Upper lobe of left lung (tissue), 6 donors: ENCODE measurements around the gene PTCH1. TPM values are rescaled to one million over a fixed set of nuclear protein-coding genes. Genes with fewer than 3 reads are reported as not detected.

ENCODE experiments used
- ATAC-seq, 2 donors: fragments of 200-7000 bp; cut with Tn5 transposase; one replicate each; pipeline ENCODE4 v1.9.1; 2022; ENCODE audit warnings: mild to moderate bottlenecking in 2 of 2, moderate library complexity in 2 of 2; ENCODE audit not compliant: low FRiP score in 2 of 2
- DNase-seq, 2 donors: peaks; one replicate each; pipeline ENCODE4 v3.0.0-alpha.2; 2019 to 2020
- H3K27ac ChIP-seq, 4 donors: fragments of 200-600 bp; sonication (generic); one replicate each; pipeline ENCODE4 v1.5.1; 2016 to 2019
- H3K27me3 ChIP-seq, 4 donors: fragments of 200-600 bp; sonication (generic); one replicate each; pipeline ENCODE4 v1.5.1; 2017 to 2019
- H3K36me3 ChIP-seq, 4 donors: fragments of 200-600 bp; sonication (generic); one replicate each; pipeline ENCODE4 v1.5.1; 2016 to 2019
- H3K4me1 ChIP-seq, 4 donors: fragments of 200-600 bp; sonication (generic); one replicate each; pipeline ENCODE4 v1.5.1; 2018 to 2019
- H3K4me3 ChIP-seq, 4 donors: fragments of 200-600 bp; sonication (generic); one replicate each; pipeline ENCODE4 v1.5.1; 2017 to 2019; ENCODE audit warnings: mild to moderate bottlenecking in 2 of 4, moderate library complexity in 1 of 4
- H3K9me3 ChIP-seq, 4 donors: fragments of 200-600 bp; sonication (generic); one replicate each; pipeline ENCODE4 v1.5.1; 2018 to 2019
- CTCF ChIP-seq, 6 experiments: fragments of 450-650 bp in 4 of 6; fragments of 200-600 bp in 2 of 6; sonication (generic) in 2 of 6; IDR thresholded peaks; one replicate each; pipeline ENCODE4 v1.5.1; 2016 to 2019; ENCODE audit warnings: antibody characterized with exemption in 6 of 6
- EP300 ChIP-seq, 4 donors: sonication (generic); formaldehyde crosslinking; IDR thresholded peaks; one replicate each; pipeline ENCODE4 v1.5.1; 2017; ENCODE audit warnings: antibody characterized with exemption in 4 of 4, control low read depth in 2 of 4
- POLR2A ChIP-seq, 4 donors: fragments of 450-650 bp; IDR thresholded peaks; one replicate each; pipeline ENCODE4 v1.5.1; 2016 to 2017; ENCODE audit warnings: antibody characterized with exemption in 4 of 4, mild to moderate bottlenecking in 2 of 4
- POLR2AphosphoS5 ChIP-seq, 2 donors: sonication (generic); formaldehyde crosslinking; IDR thresholded peaks; one replicate each; pipeline ENCODE4 v1.5.1; 2017; ENCODE audit warnings: antibody characterized with exemption in 2 of 2
- WGBS, 2 donors: methylation state at CpG; one replicate each; pipeline ENCODE4 v1.1.5; 2017 to 2018; 5-methylcytosine and 5-hydroxymethylcytosine counted together
- total RNA-seq, 6 donors: library from RNA; depleted of rRNA in 4 of 6; stranded (reverse); fragments of >200 nt in 4 of 6; gene quantifications; one replicate each; pipeline versions ENCODE4 v1.1.0 to v1.2.1, GENCODE V29; 2016 to 2021
- donor health status: DM: no; HTN: no; CAD: no; lungs with moderate emphysema.
- donor health status: DM: no; HTN: yes; CAD: no; lungs with severe emphysema.

Gene PTCH1
- total RNA-seq, 6 donors from 2014 or later: 7.4 to 28.0 (median 13.9) TPM

- no peaks in the 10 kb centered on the region for H3K27me3 ChIP-seq
- H3K36me3 ChIP-seq: no peaks in the 10 kb centered on the region
- DNase-seq: no peak
- H3K4me1 ChIP-seq: peaks cover 0 to 3% (median 0%) of the 10 kb centered on the region in 4 donors
- no peak overlapping the region for H3K27ac ChIP-seq
- WGBS, 2 donors: 89 to 96% methylated on average over 2 of the region's 2 CpGs
- no peak overlapping the region for H3K4me3 ChIP-seq
- TF ChIP-seq EP300 (IDR thresholded peaks at IDR 0.05) (no peak), POLR2A (IDR thresholded peaks at IDR 0.05) (no peak), POLR2AphosphoS5 (IDR thresholded peaks at IDR 0.05) (no peak), CTCF (IDR thresholded peaks at IDR 0.05) (no peak)
- no peaks in the 10 kb centered on the region for H3K9me3 ChIP-seq
- ATAC-seq: no peak
Measured at GRCh38 chr9:95415158-95415557, 101.6 kb downstream of the PTCH1 start.

GRCh38 chr9:95413793-95414192, 103.0 kb downstream of the PTCH1 start:
- Histone ChIP-seq H3K36me3 (no peaks in the 10 kb centered on the region), H3K4me3 (no peak overlapping the region), H3K27ac (no peak overlapping the region), H3K4me1 (peaks cover 0 to 3% (median 0%) of the 10 kb centered on the region in 4 donors), H3K9me3 (no peaks in the 10 kb centered on the region), H3K27me3 (no peaks in the 10 kb centered on the region)
- 87 to 95% methylated on average over 2 of the region's 2 CpGs for WGBS, 2 donors
- no peak for DNase-seq
- ATAC-seq: no peak
- TF ChIP-seq EP300 (IDR thresholded peaks at IDR 0.05): no peak
- TF ChIP-seq CTCF (IDR thresholded peaks at IDR 0.05): no peak

GRCh38 chr9:95411054-95411892, 105.5 kb downstream of the PTCH1 start:
- no peaks in the 10 kb centered on the region for H3K27me3 ChIP-seq
- no peak overlapping the region for H3K4me3 ChIP-seq
- peaks cover 0 to 3% (median under 1%) of the 10 kb centered on the region in 4 donors for H3K4me1 ChIP-seq
- 94 to 95% methylated on average over 18 to 23 of the region's 23 CpGs for WGBS, 2 donors
- H3K27ac ChIP-seq: no peak overlapping the region
- TF ChIP-seq EP300 (IDR thresholded peaks at IDR 0.05): no peak
- no peak for TF ChIP-seq POLR2AphosphoS5 (IDR thresholded peaks at IDR 0.05)
- TF ChIP-seq CTCF (IDR thresholded peaks at IDR 0.05): no peak
- no peak for TF ChIP-seq POLR2A (IDR thresholded peaks at IDR 0.05)
- no peaks in the 10 kb centered on the region for H3K9me3 ChIP-seq
- ATAC-seq: no peak
- DNase-seq: peak in 1 of 2 donors; percentile 61
- H3K36me3 ChIP-seq: no peaks in the 10 kb centered on the region

GRCh38 chr9:95409650-95410426, 106.9 kb downstream of the PTCH1 start:
- ATAC-seq (peak; percentile 31 to 39), DNase-seq (peak in 1 of 2 donors; percentile 37)
- WGBS, 2 donors: 44 to 55% methylated on average over 6 of the region's 6 CpGs

More at GRCh38 chr9:95409650-95410426, 106.9 kb downstream of the PTCH1 start:
- Histone ChIP-seq H3K4me3 (no peak overlapping the region), H3K27me3 (no peaks in the 10 kb centered on the region), H3K4me1 (peaks cover 0 to 3% (median 2%) of the 10 kb centered on the region in 4 donors), H3K9me3 (no peaks in the 10 kb centered on the region), H3K27ac (no peak overlapping the region), H3K36me3 (no peaks in the 10 kb centered on the region)
- TF ChIP-seq POLR2A (IDR thresholded peaks at IDR 0.05) (no peak), CTCF (IDR thresholded peaks at IDR 0.05) (no peak), POLR2AphosphoS5 (IDR thresholded peaks at IDR 0.05) (no peak), EP300 (IDR thresholded peaks at IDR 0.05) (no peak)
